IMR-90 (cell line): ENCODE data around the gene NRP1. TPM values are rescaled to one million over a fixed set of nuclear protein-coding genes. Genes with fewer than 3 reads are reported as not detected.

ENCODE experiments used
- ATAC-seq: fragments of 200-7000 bp; cut with Tn5 transposase; 2 replicates; pipeline ENCODE4 v1.9.1; 2020; ENCODE audit warnings: low read depth, mild to moderate bottlenecking, moderate library complexity
- BruUV-seq: library from RNA; stranded (reverse); fragments of 400-500 nt; replicated peaks from 2 replicates; lab custom pipeline; 2021; lab: Mats Ljungman, UMichigan
- CTCF ChIA-PET: fragments of 300-600 bp; formaldehyde crosslinking; extraction: SDS; loops from one replicate; lab custom pipeline; 2021; ENCODE audit warnings: antibody characterized with exemption; lab: Yijun Ruan, JAX
- POLR2A ChIA-PET: fragments of 300-600 bp; sonication (Branson Sonifier 250); formaldehyde crosslinking; loops from one replicate; lab custom pipeline; 2022; ENCODE audit warnings: antibody characterized with exemption; ENCODE audit not compliant: unreplicated experiment; lab: Charles Lee
- DNase-seq: peaks from one replicate; pipeline ENCODE4 v3.0.0; 2013
- H2AFZ ChIP-seq: replicated peaks from 2 replicates; pipeline ENCODE3; 2013; ENCODE audit warnings: low read length, mild to moderate bottlenecking; ENCODE audit not compliant: poor library complexity
- H2AK5ac ChIP-seq: 2 replicates; pipeline ENCODE4 v1.6.1; 2013; ENCODE audit warnings: low read depth, low read length, inconsistent platforms
- H2AK9ac ChIP-seq: replicated peaks from 2 replicates; pipeline ENCODE3; 2013; ENCODE audit warnings: mild to moderate bottlenecking, low read depth, low read length, moderate library complexity; ENCODE audit not compliant: poor library complexity
- H2BK120ac ChIP-seq: 2 replicates; pipeline ENCODE4 v1.6.1; 2013; ENCODE audit warnings: low read depth, low read length, inconsistent platforms
- H2BK15ac ChIP-seq: 3 replicates; pipeline ENCODE4 v1.6.1; 2013; ENCODE audit warnings: low read depth, low read length, inconsistent platforms
- H2BK20ac ChIP-seq: 2 replicates; pipeline ENCODE4 v1.6.1; 2013; ENCODE audit warnings: low read depth, mild to moderate bottlenecking, inconsistent platforms, low read length, moderate library complexity
- H2BK5ac ChIP-seq: 2 replicates; pipeline ENCODE4 v1.6.1; 2013; ENCODE audit warnings: mild to moderate bottlenecking, low read depth, low read length, inconsistent platforms; ENCODE audit not compliant: poor library complexity, severe bottlenecking
- H3K14ac ChIP-seq: replicated peaks from 2 replicates; pipeline ENCODE4 v1.6.1; 2013; ENCODE audit warnings: low read depth, low read length, inconsistent platforms
- H3K18ac ChIP-seq: 2 replicates; pipeline ENCODE4 v1.6.1; 2013; ENCODE audit warnings: low read depth, low read length, control low read depth
- H3K23ac ChIP-seq: 2 replicates; pipeline ENCODE4 v1.6.1; 2013; ENCODE audit warnings: low read depth, low read length, inconsistent platforms
- H3K27ac ChIP-seq: 2 replicates; pipeline ENCODE4 v1.5.1; 2013; ENCODE audit warnings: mild to moderate bottlenecking, control low read depth, low read length; ENCODE audit not compliant: insufficient read depth
- H3K27me3 ChIP-seq: 2 replicates; pipeline ENCODE4 v1.6.1; 2013; ENCODE audit warnings: low read length; ENCODE audit not compliant: control insufficient read depth, insufficient read depth
- H3K36me3 ChIP-seq: 2 replicates; pipeline ENCODE4 v1.6.1; 2013; ENCODE audit warnings: low read length, mixed read lengths; ENCODE audit not compliant: control insufficient read depth, insufficient read depth
- H3K4ac ChIP-seq: 2 replicates; pipeline ENCODE4 v1.6.1; 2013; ENCODE audit warnings: low read depth, low read length, inconsistent platforms
- H3K4me1 ChIP-seq: 2 replicates; pipeline ENCODE4 v1.6.1; 2013; ENCODE audit warnings: low read length, mixed read lengths; ENCODE audit not compliant: control insufficient read depth, insufficient read depth
- H3K4me2 ChIP-seq: 2 replicates; pipeline ENCODE4 v1.6.1; 2013; ENCODE audit warnings: low read depth, mild to moderate bottlenecking, control low read depth, low read length, moderate library complexity
- H3K4me3 ChIP-seq: 2 replicates; pipeline ENCODE4 v1.5.1; 2013; ENCODE audit warnings: low read depth, mild to moderate bottlenecking, control low read depth, low read length, moderate library complexity; ENCODE audit not compliant: insufficient read depth
- H3K56ac ChIP-seq: 2 replicates; pipeline ENCODE4 v1.6.1; 2013; ENCODE audit warnings: low read length, inconsistent platforms; ENCODE audit not compliant: insufficient read depth; ENCODE audit errors: extremely low read depth
- H3K79me1 ChIP-seq, 2 experiments: 2 replicates each; pipeline ENCODE4 v1.6.1; 2013; ENCODE audit warnings: low read length in 2 of 2, inconsistent platforms in 1 of 2, low read depth in 1 of 2
- H3K9ac ChIP-seq: 2 replicates; pipeline ENCODE4 v1.6.1; 2013; ENCODE audit warnings: low read depth, low read length, control low read depth
- H3K9me1 ChIP-seq: 2 replicates; pipeline ENCODE4 v1.6.1; 2013; ENCODE audit warnings: low read length, inconsistent platforms; ENCODE audit not compliant: insufficient read depth
- H3K9me3 ChIP-seq: 2 replicates; pipeline ENCODE4 v1.6.1; 2013; ENCODE audit warnings: low read length; ENCODE audit not compliant: control insufficient read depth, insufficient read depth
- H4K20me1 ChIP-seq: 2 replicates; pipeline ENCODE4 v1.6.1; 2013; ENCODE audit warnings: low read length, inconsistent platforms; ENCODE audit not compliant: insufficient read depth
- H4K5ac ChIP-seq: 2 replicates; pipeline ENCODE4 v1.6.1; 2013; ENCODE audit warnings: mild to moderate bottlenecking, low read depth, low read length, control low read depth
- H4K8ac ChIP-seq, 2 experiments: 2 replicates each; pipeline ENCODE4 v1.6.1; 2013; ENCODE audit warnings: low read depth in 2 of 2, low read length in 2 of 2, control low read depth in 1 of 2, inconsistent platforms in 1 of 2
- H4K91ac ChIP-seq: 2 replicates; pipeline ENCODE4 v1.6.1; 2013; ENCODE audit warnings: low read depth, low read length, inconsistent platforms; ENCODE audit not compliant: insufficient read depth
- BHLHE40 ChIP-seq: fragments of 150-350 bp; IDR thresholded peaks from 2 replicates; pipeline ENCODE4 v1.6.1; 2016; ENCODE audit warnings: mild to moderate bottlenecking, low read depth, low read length
- CHD1 ChIP-seq: IDR thresholded peaks from 2 replicates; pipeline ENCODE4 v1.6.1; 2012; ENCODE audit warnings: low read depth, low read length, improper control_type of control experiment
- MXI1 ChIP-seq: IDR thresholded peaks from 2 replicates; pipeline ENCODE4 v1.6.1; 2012; ENCODE audit warnings: low read depth, mild to moderate bottlenecking, low read length, moderate library complexity, borderline replicate concordance
- NFE2L2 ChIP-seq: fragments of 150-350 bp; IDR thresholded peaks from 2 replicates; pipeline ENCODE4 v1.6.1; 2016; ENCODE audit warnings: low read depth, mild to moderate bottlenecking, low read length
- POLR2A ChIP-seq: IDR thresholded peaks from 2 replicates; pipeline ENCODE4 v1.6.1; 2012; ENCODE audit warnings: mild to moderate bottlenecking, low read depth, low read length
- RAD21 ChIP-seq: IDR thresholded peaks from 2 replicates; pipeline ENCODE4 v1.6.1; 2012; ENCODE audit warnings: low read length, improper control_type of control experiment
- RFX5 ChIP-seq: IDR thresholded peaks from 2 replicates; pipeline ENCODE4 v1.8.0; 2012; ENCODE audit warnings: low read depth, mild to moderate bottlenecking, low read length, moderate library complexity
- WGBS, 2 experiments: methylation state at CpG; one replicate each; pipeline versions ENCODE4 v1.1.5 to v1.1.7; 2013; ENCODE audit warnings: missing lambda C conversion rate in 2 of 2; ENCODE audit not compliant: insufficient read length in 1 of 2; ENCODE audit errors: extremely low coverage in 2 of 2; 5-methylcytosine and 5-hydroxymethylcytosine counted together
- dilution Hi-C: fragments of 300-500 bp; cut with HindIII; formaldehyde crosslinking; loops from one replicate; pipeline ENCODE4 v1.14.3; 2018; ENCODE audit warnings: low sequenced_read_pairs; ENCODE audit not compliant: unreplicated experiment
- in situ Hi-C: fragments of 300-500 bp; cut with MboI; formaldehyde crosslinking; loops from 3 replicates; pipeline ENCODE4 v1.14.3; 2019; ENCODE audit warnings: low sequenced_read_pairs, inconsistent platforms, mixed read lengths
- intact Hi-C: fragments of 100-400 bp; cut with micrococcal nuclease; formaldehyde crosslinking; loops from 2 replicates; pipeline ENCODE4 v1.10.0; 2022
- polyA plus RNA-seq, 3 experiments: library from polyadenylated mRNA; depleted of rRNA; stranded (reverse); fragments of >200 nt; gene quantifications; 2 replicates each; pipeline ENCODE4 v1.2.3, GENCODE V29; 2012; ENCODE audit warnings: low replicate concordance in 1 of 3
- total RNA-seq: library from RNA; depleted of rRNA; stranded (reverse); fragments of >200 nt; gene quantifications from 2 replicates; pipeline ENCODE4 v1.2.3, GENCODE V29; 2012
- TF ChIP-seq, protein P1 (sequence below): fragments of 150-350 bp; IDR thresholded peaks from 2 replicates; pipeline ENCODE4 v1.6.1; 2017; ENCODE audit warnings: mild to moderate bottlenecking, antibody characterized with exemption, low read length, low read depth
- TF ChIP-seq, protein P2 (sequence below): conservative IDR thresholded peaks from 2 replicates; pipeline ENCODE4 v1.5.1; 2012; ENCODE audit warnings: mild to moderate bottlenecking, low read depth, low read length, improper control_type of control experiment

Gene NRP1
- total and polyA plus RNA-seq, 2 of the 4 experiments (the other 2 are of a cell fraction), result 108 to 227 TPM

DNA sequence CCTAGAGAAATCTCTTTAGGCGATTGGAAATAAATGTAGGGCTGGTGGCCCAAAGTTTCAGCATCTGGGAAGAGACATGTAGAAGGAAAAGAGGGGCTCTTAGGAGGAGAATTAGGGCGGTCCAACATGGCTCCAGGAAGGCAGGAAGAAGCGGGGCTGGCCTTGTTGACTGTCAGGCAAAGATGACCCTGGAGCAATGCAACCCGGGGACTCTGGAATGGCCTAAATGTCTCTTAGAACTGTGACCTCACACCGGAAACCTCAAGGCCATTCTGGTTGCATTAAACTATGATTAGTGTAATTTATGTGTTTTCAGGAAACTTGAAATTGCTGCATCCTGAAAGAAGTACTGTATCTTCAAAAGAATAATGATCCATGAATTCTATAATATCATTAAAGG is 66.8 kb downstream of the NRP1 start:
- no peak overlapping the region for H4K91ac ChIP-seq
- H2AK5ac ChIP-seq, result no peak overlapping the region
- no peak for DNase-seq
- H2BK15ac ChIP-seq, result no peak overlapping the region
- WGBS, 2 experiments, result 94% methylated on average over 3 of the region's 5 CpGs; no CpG with 5 or more reads in 1 of the 2 experiments
- no peak overlapping the region for H2AK9ac ChIP-seq
- peaks cover 6% of the 10 kb centered on the region for H3K9me1 ChIP-seq
- no peak overlapping the region for H2AFZ ChIP-seq
- no TSS peak for BruUV-seq
- H4K20me1 ChIP-seq, result no peaks in the 10 kb centered on the region
- H3K9ac ChIP-seq, result no peak overlapping the region
- no peaks in the 10 kb centered on the region for H3K9me3 ChIP-seq
- peaks cover 8 to 42% of the 10 kb centered on the region in 2 experiments; a peak in 2 of 4 replicates for H3K79me1 ChIP-seq
- CTCF ChIA-PET, result no interaction called here
- no peak overlapping the region for H3K27ac ChIP-seq
- intact Hi-C loops, result no loop called here
- no peak overlapping the region for H2BK20ac ChIP-seq
- H3K56ac ChIP-seq, result no peak overlapping the region
- peak overlapping the region; percentile 17; the same call in 1 of the 2 replicates for H3K4ac ChIP-seq
- no peak overlapping the region for H3K18ac ChIP-seq
- no peak overlapping the region for H3K23ac ChIP-seq
- no peak overlapping the region for H3K4me3 ChIP-seq
- ATAC-seq, result no peak
- H2BK120ac ChIP-seq, result no peak overlapping the region
- POLR2A ChIA-PET, result no interaction called here
- no peak overlapping the region for H4K5ac ChIP-seq
- H3K14ac ChIP-seq, result no peak overlapping the region
- dilution Hi-C loops, result no loop called here
- H3K27me3 ChIP-seq, result no peaks in the 10 kb centered on the region
- no peak overlapping the region for H3K4me2 ChIP-seq
- no peak overlapping the region for H2BK5ac ChIP-seq
- H4K8ac ChIP-seq, result 0 out of 4 replicates have a peak overlapping the region, but pooled peaks of 1 of the 2 experiments have one; percentile 5
- peaks cover 12% of the 10 kb centered on the region for H3K36me3 ChIP-seq
- in situ Hi-C loops, result no loop called here
- TF ChIP-seq MXI1 (no peak), RAD21 (no peak), RFX5 (no peak), CHD1 (no peak), BHLHE40 (no peak), POLR2A (no peak), NFE2L2 (no peak)
- TF ChIP-seq, protein P1, sequence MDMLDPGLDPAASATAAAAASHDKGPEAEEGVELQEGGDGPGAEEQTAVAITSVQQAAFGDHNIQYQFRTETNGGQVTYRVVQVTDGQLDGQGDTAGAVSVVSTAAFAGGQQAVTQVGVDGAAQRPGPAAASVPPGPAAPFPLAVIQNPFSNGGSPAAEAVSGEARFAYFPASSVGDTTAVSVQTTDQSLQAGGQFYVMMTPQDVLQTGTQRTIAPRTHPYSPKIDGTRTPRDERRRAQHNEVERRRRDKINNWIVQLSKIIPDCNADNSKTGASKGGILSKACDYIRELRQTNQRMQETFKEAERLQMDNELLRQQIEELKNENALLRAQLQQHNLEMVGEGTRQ, result no peak
- TF ChIP-seq, protein P2, sequence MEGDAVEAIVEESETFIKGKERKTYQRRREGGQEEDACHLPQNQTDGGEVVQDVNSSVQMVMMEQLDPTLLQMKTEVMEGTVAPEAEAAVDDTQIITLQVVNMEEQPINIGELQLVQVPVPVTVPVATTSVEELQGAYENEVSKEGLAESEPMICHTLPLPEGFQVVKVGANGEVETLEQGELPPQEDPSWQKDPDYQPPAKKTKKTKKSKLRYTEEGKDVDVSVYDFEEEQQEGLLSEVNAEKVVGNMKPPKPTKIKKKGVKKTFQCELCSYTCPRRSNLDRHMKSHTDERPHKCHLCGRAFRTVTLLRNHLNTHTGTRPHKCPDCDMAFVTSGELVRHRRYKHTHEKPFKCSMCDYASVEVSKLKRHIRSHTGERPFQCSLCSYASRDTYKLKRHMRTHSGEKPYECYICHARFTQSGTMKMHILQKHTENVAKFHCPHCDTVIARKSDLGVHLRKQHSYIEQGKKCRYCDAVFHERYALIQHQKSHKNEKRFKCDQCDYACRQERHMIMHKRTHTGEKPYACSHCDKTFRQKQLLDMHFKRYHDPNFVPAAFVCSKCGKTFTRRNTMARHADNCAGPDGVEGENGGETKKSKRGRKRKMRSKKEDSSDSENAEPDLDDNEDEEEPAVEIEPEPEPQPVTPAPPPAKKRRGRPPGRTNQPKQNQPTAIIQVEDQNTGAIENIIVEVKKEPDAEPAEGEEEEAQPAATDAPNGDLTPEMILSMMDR, result no peak
- peaks cover 16% of the 10 kb centered on the region for H3K4me1 ChIP-seq
